H1 (cell line): ENCODE measurements around the gene IDE.

Source experiments
- CBX8 ChIP-seq: fragments of 300-800, 300-1000 bp; sonication (generic); IDR thresholded peaks from 2 replicates; pipeline ENCODE4 v1.7.1; 2016; ENCODE audit warnings: low read depth, low read length, borderline replicate concordance
- CTCF ChIP-seq, 3 experiments: IDR thresholded peaks; 1 replicate in 2 of 3; 2 replicates in 1 of 3; pipeline versions ENCODE4 v1.5.1 to v1.6.1; 2011; ENCODE audit warnings: low read length in 3 of 3, mild to moderate bottlenecking in 3 of 3, inconsistent platforms in 2 of 3, low read depth in 1 of 3, moderate library complexity in 1 of 3; ENCODE audit not compliant: insufficient read depth in 1 of 3; ENCODE audit errors: control extremely low read depth in 1 of 3
- EP300 ChIP-seq, 2 experiments: IDR thresholded peaks; 1 replicate in 1 of 2; 2 replicates in 1 of 2; pipeline ENCODE4 v1.6.1; 2011 to 2012; ENCODE audit warnings: low read depth in 2 of 2, low read length in 2 of 2, mild to moderate bottlenecking in 2 of 2, borderline replicate concordance in 1 of 2, inconsistent platforms in 1 of 2, moderate library complexity in 1 of 2
- EZH2 ChIP-seq: fragments of 200-600 bp; sonication (generic); IDR thresholded peaks from 2 replicates; pipeline ENCODE4 v1.7.1; 2012; ENCODE audit warnings: low read depth, mild to moderate bottlenecking, moderate library complexity, low read length, inconsistent platforms; ENCODE audit not compliant: severe bottlenecking
- GTF2F1 ChIP-seq: IDR thresholded peaks from 2 replicates; pipeline ENCODE4 v1.6.1; 2012; ENCODE audit warnings: low read depth, low read length, improper control_type of control experiment, borderline replicate concordance
- KDM5A ChIP-seq: fragments of 200-600 bp; IDR thresholded peaks from 2 replicates; pipeline ENCODE4 v1.7.1; 2012; ENCODE audit warnings: mild to moderate bottlenecking, low read length, inconsistent platforms, mixed read lengths
- PHF8 ChIP-seq: fragments of 200-600 bp; sonication (generic); conservative IDR thresholded peaks from 2 replicates; pipeline ENCODE4 v1.7.1; 2012; ENCODE audit warnings: low read depth, mild to moderate bottlenecking, inconsistent platforms, low read length, moderate library complexity
- POLR2A ChIP-seq, 2 experiments: IDR thresholded peaks; 1 replicate in 1 of 2; 2 replicates in 1 of 2; pipeline ENCODE4 v1.6.1; 2011; ENCODE audit warnings: low read depth in 2 of 2, low read length in 2 of 2, mild to moderate bottlenecking in 2 of 2; ENCODE audit errors: control extremely low read depth in 1 of 2
- POLR2AphosphoS5 ChIP-seq: IDR thresholded peaks from 2 replicates; pipeline ENCODE4 v1.6.1; 2011; ENCODE audit warnings: low read depth, low read length
- RFX5 ChIP-seq: IDR thresholded peaks from 2 replicates; pipeline ENCODE4 v1.6.1; 2011; ENCODE audit warnings: low read depth, low read length, improper control_type of control experiment, borderline replicate concordance
- RNF2 ChIP-seq: fragments of 200-900, 300-1000 bp; sonication (generic); IDR thresholded peaks from 2 replicates; pipeline ENCODE4 v1.7.1; 2016; ENCODE audit warnings: borderline replicate concordance, low read depth, mild to moderate bottlenecking, antibody characterized with exemption, low read length; ENCODE audit not compliant: poor library complexity, severe bottlenecking; ENCODE audit errors: missing control alignments
- SAP30 ChIP-seq: fragments of 300-600 bp; sonication (generic); IDR thresholded peaks from 2 replicates; pipeline ENCODE4 v1.7.1; 2012; ENCODE audit warnings: low read length, moderate library complexity, mild to moderate bottlenecking, inconsistent platforms; ENCODE audit not compliant: insufficient read depth, insufficient replicate concordance
- TAF1 ChIP-seq: IDR thresholded peaks from 2 replicates; pipeline ENCODE4 v1.6.1; 2011; ENCODE audit warnings: mild to moderate bottlenecking, low read depth, low read length
- YY1 ChIP-seq: IDR thresholded peaks from 2 replicates; pipeline ENCODE4 v1.6.1; 2011; ENCODE audit warnings: low read depth, mild to moderate bottlenecking, low read length

GRCh38 chr10:92413519-92413918, 160.4 kb downstream of the IDE start:
- TF ChIP-seq CTCF (IDR thresholded peaks at IDR 0.05; ENCODE audit: control extremely low read depth in 1 of 3, insufficient read depth in 1 of 3, low read depth in 1 of 3, low read length in 3 of 3) (no peak), YY1 (no peak), GTF2F1 (no peak), RFX5 (no peak), EZH2 (no peak), POLR2A (IDR thresholded peaks at IDR 0.05; ENCODE audit: control extremely low read depth in 1 of 2, low read depth in 2 of 2, low read length in 2 of 2) (no peak), SAP30 (no peak), RNF2 (no peak), POLR2AphosphoS5 (no peak), EP300 (IDR thresholded peaks at IDR 0.05; ENCODE audit: borderline replicate concordance in 1 of 2, low read depth in 2 of 2, low read length in 2 of 2) (no peak), KDM5A (no peak), CBX8 (no peak), TAF1 (no peak), PHF8 (no peak)
